Measurements from ENCODE around the gene TMEM182. TPM values are rescaled to one million over a fixed set of nuclear protein-coding genes. Genes with fewer than 3 reads are reported as not detected.

The TMEM182 gene
- total and polyA plus RNA-seq, 4 donors, result 1.1 to 7.6 (median 2.6) TPM

DNA sequence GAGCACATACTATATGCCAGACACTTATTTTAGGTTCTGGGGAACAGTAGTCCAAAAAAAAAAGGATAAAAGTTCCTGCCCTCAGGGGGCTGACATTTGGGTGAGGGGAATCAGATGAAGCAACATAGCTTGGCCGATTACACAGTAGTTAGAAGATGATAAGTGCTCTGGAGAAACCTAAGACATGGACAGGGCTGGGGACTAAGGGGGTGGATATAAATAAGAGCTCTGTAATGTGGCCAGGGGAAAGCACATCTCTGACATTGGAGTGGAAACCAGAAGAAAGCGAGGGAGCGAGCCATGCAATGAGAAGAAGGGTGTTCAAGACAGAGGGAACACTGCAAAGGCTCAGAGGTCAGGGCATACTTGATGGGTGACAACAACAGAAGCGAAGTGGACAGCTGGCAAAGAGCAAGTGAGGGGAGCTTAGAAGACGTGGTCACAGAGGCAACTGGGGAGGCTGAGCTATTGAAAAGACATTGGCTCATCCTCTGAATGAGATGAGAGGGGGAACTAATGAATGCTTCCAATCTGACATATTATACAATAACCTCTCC, 11.4 kb downstream of the TMEM182 start:
- no peaks in the 10 kb centered on the region for H3K9me3 ChIP-seq (ENCODE audit: control insufficient read depth in 4 of 4, insufficient read depth in 3 of 4, low read length in 3 of 4)
- TF ChIP-seq, protein P1, sequence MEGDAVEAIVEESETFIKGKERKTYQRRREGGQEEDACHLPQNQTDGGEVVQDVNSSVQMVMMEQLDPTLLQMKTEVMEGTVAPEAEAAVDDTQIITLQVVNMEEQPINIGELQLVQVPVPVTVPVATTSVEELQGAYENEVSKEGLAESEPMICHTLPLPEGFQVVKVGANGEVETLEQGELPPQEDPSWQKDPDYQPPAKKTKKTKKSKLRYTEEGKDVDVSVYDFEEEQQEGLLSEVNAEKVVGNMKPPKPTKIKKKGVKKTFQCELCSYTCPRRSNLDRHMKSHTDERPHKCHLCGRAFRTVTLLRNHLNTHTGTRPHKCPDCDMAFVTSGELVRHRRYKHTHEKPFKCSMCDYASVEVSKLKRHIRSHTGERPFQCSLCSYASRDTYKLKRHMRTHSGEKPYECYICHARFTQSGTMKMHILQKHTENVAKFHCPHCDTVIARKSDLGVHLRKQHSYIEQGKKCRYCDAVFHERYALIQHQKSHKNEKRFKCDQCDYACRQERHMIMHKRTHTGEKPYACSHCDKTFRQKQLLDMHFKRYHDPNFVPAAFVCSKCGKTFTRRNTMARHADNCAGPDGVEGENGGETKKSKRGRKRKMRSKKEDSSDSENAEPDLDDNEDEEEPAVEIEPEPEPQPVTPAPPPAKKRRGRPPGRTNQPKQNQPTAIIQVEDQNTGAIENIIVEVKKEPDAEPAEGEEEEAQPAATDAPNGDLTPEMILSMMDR (IDR thresholded peaks at IDR 0.05; ENCODE audit: control extremely low read depth, extremely low read depth), result no peak
- DNase-seq (no peak), ATAC-seq (ENCODE audit: insufficient read depth, low FRiP score) (no peak)
- no peak overlapping the region for H3K4me3 ChIP-seq
- H3K27ac ChIP-seq (ENCODE audit: low read depth in 1 of 2, low read length in 1 of 2), result no peak overlapping the region
- WGBS, 2 donors, result 85 to 91% methylated on average over 5 of the region's 5 CpGs
- peaks cover 0 to 10% (median 5%) of the 10 kb centered on the region in 5 donors for H3K4me1 ChIP-seq (ENCODE audit: control insufficient read depth in 5 of 5, insufficient read depth in 5 of 5, low read length in 5 of 5)
- H3K27me3 ChIP-seq (ENCODE audit: control insufficient read depth in 3 of 3, insufficient read depth in 3 of 3, low read length in 2 of 3), result no peaks in the 10 kb centered on the region
- H3K9ac ChIP-seq (ENCODE audit: insufficient read depth in 1 of 2, low read length in 2 of 2), result no peak overlapping the region
- H3K36me3 ChIP-seq (ENCODE audit: control insufficient read depth in 4 of 4, insufficient read depth in 4 of 4, low read length in 4 of 4), result peaks cover 0 to 4% (median 3%) of the 10 kb centered on the region in 4 donors

DNA sequence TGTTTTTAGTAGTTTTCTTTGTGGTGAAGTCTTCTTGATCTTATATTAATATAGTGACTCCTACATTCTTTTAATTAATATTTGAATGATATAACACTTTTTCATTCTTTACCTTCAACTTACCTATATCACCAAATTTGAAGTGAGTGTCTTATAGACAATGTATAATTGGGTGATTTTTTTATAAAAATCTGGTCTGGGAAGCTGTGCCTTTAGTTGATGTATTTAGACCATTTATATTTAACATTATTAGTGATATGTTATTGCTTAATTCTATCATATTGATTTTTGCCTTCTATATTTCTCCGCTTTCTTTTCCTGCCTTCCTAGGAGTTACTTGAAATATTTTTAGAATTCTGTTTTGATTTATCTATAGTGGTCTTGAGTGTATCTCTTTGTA, 16.4 kb downstream of the TMEM182 start:
- H3K27ac ChIP-seq (ENCODE audit: low read depth in 1 of 2, low read length in 1 of 2), result no peak overlapping the region
- WGBS, 2 donors, result 97 to 98% methylated on average over 1 of the region's 1 CpG
- no peaks in the 10 kb centered on the region for H3K36me3 ChIP-seq (ENCODE audit: control insufficient read depth in 4 of 4, insufficient read depth in 4 of 4, low read length in 4 of 4)

DNA sequence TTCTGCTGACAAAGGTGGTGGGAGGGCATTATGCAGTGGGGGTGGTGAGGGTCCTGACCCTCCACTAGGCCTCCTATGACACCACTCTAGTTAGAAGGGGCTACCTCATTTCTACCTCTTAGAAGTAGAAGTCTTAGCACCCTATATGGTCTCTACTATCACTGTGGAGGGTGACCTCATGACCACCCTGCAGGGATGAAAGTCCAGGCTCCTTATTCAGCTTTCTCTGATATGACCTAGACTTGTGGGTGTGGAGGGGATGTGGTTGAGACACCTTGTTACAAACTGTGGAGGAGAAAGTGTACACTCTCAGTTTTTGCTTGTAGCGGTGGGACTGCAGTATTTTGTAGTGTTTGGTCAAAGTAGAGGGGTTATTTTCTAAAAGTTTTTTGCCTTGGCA, 18.6 kb downstream of the TMEM182 start:
- H3K27ac ChIP-seq (ENCODE audit: low read depth in 1 of 2, low read length in 1 of 2), result no peak overlapping the region
- no peaks in the 10 kb centered on the region for H3K9me3 ChIP-seq (ENCODE audit: control insufficient read depth in 4 of 4, insufficient read depth in 3 of 4, low read length in 3 of 4)
- no peak overlapping the region for H3K9ac ChIP-seq (ENCODE audit: insufficient read depth in 1 of 2, low read length in 2 of 2)
- H3K4me3 ChIP-seq, result no peak overlapping the region
- 92 to 100% methylated on average over 1 of the region's 1 CpG for WGBS, 2 donors
- H3K27me3 ChIP-seq (ENCODE audit: control insufficient read depth in 3 of 3, insufficient read depth in 3 of 3, low read length in 2 of 3), result no peaks in the 10 kb centered on the region
- no peak for DNase-seq
- TF ChIP-seq, protein P1 (IDR thresholded peaks at IDR 0.05; ENCODE audit: control extremely low read depth, extremely low read depth), result no peak
- H3K4me1 ChIP-seq (ENCODE audit: control insufficient read depth in 5 of 5, insufficient read depth in 5 of 5, low read length in 5 of 5), result peaks cover 0 to 8% (median 8%) of the 10 kb centered on the region in 5 donors
- H3K36me3 ChIP-seq (ENCODE audit: control insufficient read depth in 4 of 4, insufficient read depth in 4 of 4, low read length in 4 of 4), result no peaks in the 10 kb centered on the region
- ATAC-seq (ENCODE audit: insufficient read depth, low FRiP score), result no peak

More for the DNA sequence above, 16.4 kb downstream of the TMEM182 start:
- Histone ChIP-seq H3K27me3 (ENCODE audit: control insufficient read depth in 3 of 3, insufficient read depth in 3 of 3, low read length in 2 of 3) (no peaks in the 10 kb centered on the region), H3K9me3 (ENCODE audit: control insufficient read depth in 4 of 4, insufficient read depth in 3 of 4, low read length in 3 of 4) (no peaks in the 10 kb centered on the region), H3K4me1 (ENCODE audit: control insufficient read depth in 5 of 5, insufficient read depth in 5 of 5, low read length in 5 of 5) (peaks cover 0 to 3% (median 3%) of the 10 kb centered on the region in 5 donors), H3K9ac (ENCODE audit: insufficient read depth in 1 of 2, low read length in 2 of 2) (no peak overlapping the region), H3K4me3 (no peak overlapping the region)
- ATAC-seq (ENCODE audit: insufficient read depth, low FRiP score), result no peak
- TF ChIP-seq, protein P1 (IDR thresholded peaks at IDR 0.05; ENCODE audit: control extremely low read depth, extremely low read depth), result no peak
- DNase-seq, result no peak

DNA sequence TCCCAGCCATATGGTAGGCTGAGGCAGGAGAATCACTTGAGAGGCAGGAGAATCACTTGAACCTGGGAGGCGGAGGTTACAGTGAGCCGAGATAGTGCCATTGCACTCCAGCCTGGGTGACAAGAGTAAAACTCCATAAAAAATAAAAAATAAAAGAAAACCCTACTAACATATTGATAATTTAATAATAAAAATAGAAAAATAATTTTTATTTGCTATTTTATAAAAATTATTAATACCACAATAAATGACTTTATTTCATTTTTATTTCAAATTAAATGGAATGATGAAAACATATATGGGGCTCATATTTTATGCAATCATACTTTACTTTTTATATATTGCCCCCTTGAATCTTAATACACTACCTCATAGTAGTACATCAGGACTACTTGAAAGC, 20.4 kb downstream of the TMEM182 start:
- DNase-seq, result no peak
- Histone ChIP-seq H3K4me3 (no peak overlapping the region), H3K36me3 (ENCODE audit: control insufficient read depth in 4 of 4, insufficient read depth in 4 of 4, low read length in 4 of 4) (no peaks in the 10 kb centered on the region), H3K4me1 (ENCODE audit: control insufficient read depth in 5 of 5, insufficient read depth in 5 of 5, low read length in 5 of 5) (peaks cover 0 to 10% (median 8%) of the 10 kb centered on the region in 5 donors), H3K27ac (ENCODE audit: low read depth in 1 of 2, low read length in 1 of 2) (no peak overlapping the region), H3K9ac (ENCODE audit: insufficient read depth in 1 of 2, low read length in 2 of 2) (no peak overlapping the region), H3K27me3 (ENCODE audit: control insufficient read depth in 3 of 3, insufficient read depth in 3 of 3, low read length in 2 of 3) (no peaks in the 10 kb centered on the region), H3K9me3 (ENCODE audit: control insufficient read depth in 4 of 4, insufficient read depth in 3 of 4, low read length in 3 of 4) (no peaks in the 10 kb centered on the region)
- 100% methylated on average over 2 of the region's 2 CpGs for WGBS, 2 donors
- TF ChIP-seq, protein P1 (IDR thresholded peaks at IDR 0.05; ENCODE audit: control extremely low read depth, extremely low read depth), result no peak
- ATAC-seq (ENCODE audit: insufficient read depth, low FRiP score), result no peak

All from lung (tissue), 12 donors.